ENCODE data around the gene RSPO1.
A peak's percentile ranks its signal among the peaks of the same experiment; 100 is the strongest.
"Not testable (repeated sequence)": the region's sequence is repeated elsewhere in the genome, so short reads cannot be mapped to it uniquely, and the experiment has no call there.

RSPO1 gene

DNA sequence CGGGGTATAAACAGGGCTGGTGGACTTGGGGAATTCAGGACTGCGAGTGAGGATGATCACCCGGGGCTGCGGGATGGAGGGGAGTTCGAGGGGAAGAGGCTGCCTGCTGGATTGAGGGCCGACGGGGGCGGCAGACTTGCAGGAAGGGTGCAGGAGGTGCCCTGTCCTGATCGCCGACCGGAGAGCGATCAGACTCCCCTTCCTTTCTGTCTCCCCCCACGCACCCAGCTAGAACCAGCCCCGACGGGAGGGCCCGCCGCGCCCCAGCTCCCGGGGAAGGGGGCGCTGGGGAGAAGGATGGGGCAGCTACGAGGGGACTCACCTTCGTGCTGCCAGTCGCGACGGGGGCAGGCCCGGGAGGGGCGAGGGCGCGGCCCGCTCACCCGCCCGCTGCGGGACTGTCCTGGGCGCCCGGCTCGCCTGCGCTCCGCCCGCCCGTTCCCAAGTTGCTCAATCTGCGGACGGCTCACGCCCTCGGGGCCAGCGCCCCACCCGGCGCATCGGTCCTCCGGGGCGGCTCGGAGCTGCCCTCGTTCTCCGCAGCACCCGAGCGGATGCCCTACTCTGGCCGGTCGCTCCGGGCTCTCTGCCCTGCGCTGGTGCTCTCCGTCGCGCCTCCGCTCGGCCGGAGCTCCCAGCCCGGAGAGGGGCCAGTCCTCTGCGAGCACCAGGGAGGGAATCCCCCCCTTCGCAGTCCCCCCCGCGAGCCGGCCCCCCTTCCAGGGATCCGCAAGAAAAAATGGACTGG, at the start of gene RSPO1:
Gene RSPO1 (minus strand): TSS at position 649 of the 748 bp plus-strand sequence. CDS start 5,231 bp downstream, outside the sequence.
- DNase-seq (ENCODE audit: low read depth in 2 of 2), result no peak

GRCh38 chr1:37684182-37684581, 49.5 kb upstream of the RSPO1 start:
- not testable (repeated sequence) for DNase-seq (ENCODE audit: low read depth in 2 of 2)

DNA sequence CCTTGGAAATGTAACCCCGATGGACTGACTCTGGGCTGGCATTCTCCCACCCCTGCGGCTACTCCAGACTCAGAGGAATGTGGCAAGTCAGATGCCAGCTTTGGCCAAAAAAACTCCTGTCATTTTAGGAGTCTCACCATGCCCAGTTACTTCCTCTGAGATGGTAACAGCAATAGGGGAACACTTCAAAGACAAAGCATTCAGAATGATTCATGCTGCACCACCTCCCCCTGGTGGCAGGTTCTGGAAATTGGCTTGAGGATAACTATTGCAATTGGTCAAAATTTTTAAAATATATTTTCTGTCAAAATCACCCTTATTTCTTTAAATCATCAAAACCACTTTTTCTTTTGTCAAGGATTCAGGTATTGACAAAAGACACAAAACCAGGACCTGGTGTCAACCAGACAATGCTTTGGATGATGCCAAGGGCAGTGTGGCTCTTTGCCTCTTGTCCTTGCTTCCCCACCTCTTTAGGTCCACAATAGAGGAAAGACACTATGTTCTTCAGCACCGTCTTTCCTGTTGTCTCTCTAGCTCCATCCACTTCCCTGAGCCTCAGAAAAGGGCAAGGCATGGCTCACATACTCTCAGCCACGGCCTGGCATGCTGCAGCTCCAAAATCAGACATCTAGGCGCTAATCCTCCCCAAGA, 47.8 kb upstream of the RSPO1 start:
- peak; percentile 72 to 80 for DNase-seq (ENCODE audit: low read depth in 2 of 2)

GRCh38 chr1:37680933-37681332, 46.2 kb upstream of the RSPO1 start:
- DNase-seq (ENCODE audit: low read depth in 2 of 2), result no peak

DNA sequence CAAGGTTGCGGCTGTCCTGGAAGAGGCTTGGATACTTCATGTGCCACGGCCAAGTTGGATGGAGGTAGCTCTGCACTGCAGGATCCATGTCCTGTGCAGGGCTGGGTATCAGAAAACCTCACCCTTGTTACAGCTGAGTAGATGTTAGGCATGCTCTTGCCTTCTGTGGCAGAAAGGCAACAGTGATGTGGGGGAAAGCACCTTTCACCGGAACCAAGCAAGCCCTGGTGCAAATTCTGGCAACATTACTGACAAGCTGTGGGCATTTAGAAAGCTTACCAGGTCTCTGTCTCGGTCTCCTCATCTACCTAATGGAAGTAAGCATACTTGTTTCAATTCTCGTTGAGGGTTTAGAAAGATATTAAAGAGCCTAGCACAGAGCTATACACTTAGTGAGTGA, 43.1 kb upstream of the RSPO1 start:
- no peak for DNase-seq (ENCODE audit: low read depth in 2 of 2)

DNA sequence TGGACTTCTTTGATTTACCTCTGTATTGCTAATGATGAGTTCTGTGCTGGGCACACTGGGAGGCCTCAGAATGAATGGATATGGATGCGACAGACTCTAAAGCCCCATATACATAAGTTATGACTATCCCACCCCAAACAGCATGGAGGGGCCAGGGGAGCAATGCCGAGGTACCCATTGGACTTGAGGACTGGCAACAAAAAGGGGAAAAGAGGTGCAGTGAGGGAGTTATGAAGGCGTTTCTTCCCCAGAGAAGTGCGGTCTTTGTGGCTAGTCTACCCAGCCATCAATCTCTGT, 42.4 kb upstream of the RSPO1 start:
- no peak for DNase-seq (ENCODE audit: low read depth in 2 of 2)

GRCh38 chr1:37676281-37677142, 41.8 kb upstream of the RSPO1 start:
- DNase-seq (ENCODE audit: low read depth in 2 of 2), result no peak

DNA sequence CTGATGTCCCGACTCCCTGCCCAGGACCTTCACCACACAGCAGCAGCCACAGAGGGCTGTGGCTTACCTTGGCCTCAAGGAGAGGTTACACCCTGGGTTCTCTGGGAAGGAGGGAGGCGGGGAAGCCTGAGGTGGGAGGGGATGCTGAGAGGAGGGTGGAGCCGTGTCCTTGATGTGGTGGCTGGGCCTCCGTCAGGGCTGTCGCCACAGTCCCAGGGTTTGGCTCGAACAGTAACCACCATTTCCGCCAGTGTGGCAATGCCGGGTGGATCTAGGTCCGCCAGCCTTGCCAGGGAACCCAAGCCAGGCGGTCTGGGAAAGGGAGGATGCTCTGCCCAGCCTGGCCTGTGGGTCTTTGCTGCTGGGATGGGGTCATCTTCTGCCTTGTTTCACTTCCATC, 39.2 kb upstream of the RSPO1 start:
- peak; percentile 35 to 41 for DNase-seq (ENCODE audit: low read depth in 2 of 2)

GRCh38 chr1:37672136-37672870, 37.6 kb upstream of the RSPO1 start:
- DNase-seq (ENCODE audit: low read depth in 2 of 2), result no peak

- DNase-seq (ENCODE audit: low read depth in 2 of 2), result no peak
Observed at GRCh38 chr1:37671261-37671660, 36.6 kb upstream of the RSPO1 start.

- no peak for DNase-seq (ENCODE audit: low read depth in 2 of 2)
Observed at GRCh38 chr1:37670133-37670532, 35.4 kb upstream of the RSPO1 start.

GRCh38 chr1:37667023-37667671, 32.5 kb upstream of the RSPO1 start:
- DNase-seq (ENCODE audit: low read depth in 2 of 2), result no peak

DNA sequence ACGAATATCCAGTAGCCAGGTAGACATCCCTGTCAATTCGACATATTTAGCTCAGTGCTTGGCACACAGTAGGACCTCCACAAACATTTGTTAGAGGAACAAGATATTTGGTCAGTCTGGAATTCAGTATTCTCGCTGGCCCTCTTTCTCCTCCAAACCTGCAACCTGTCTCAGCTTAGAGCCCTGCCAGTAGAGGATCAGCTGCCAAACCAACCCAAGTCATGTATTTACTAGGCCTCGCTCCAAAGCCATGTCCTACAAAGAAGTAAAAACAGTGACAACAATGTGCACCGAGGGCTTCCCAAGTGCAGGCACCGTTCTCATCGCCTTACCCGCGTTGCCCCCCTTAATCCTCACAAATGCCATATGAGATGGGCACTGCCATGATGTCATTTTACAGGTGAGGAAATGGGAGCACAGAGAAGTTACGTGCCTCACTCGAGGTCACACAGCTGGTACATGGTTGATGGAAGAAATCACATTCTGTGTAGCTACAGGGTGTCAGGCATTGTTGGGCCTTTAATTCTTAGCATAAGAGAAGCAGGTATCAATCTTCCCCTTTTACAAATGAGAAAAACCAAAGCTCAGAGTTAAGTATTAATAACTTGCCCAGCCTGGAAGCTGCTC, 31.7 kb upstream of the RSPO1 start:
- DNase-seq (ENCODE audit: low read depth in 2 of 2), result no peak

GRCh38 chr1:37663426-37664000, 28.8 kb upstream of the RSPO1 start:
- no peak for DNase-seq (ENCODE audit: low read depth in 2 of 2)

DNA sequence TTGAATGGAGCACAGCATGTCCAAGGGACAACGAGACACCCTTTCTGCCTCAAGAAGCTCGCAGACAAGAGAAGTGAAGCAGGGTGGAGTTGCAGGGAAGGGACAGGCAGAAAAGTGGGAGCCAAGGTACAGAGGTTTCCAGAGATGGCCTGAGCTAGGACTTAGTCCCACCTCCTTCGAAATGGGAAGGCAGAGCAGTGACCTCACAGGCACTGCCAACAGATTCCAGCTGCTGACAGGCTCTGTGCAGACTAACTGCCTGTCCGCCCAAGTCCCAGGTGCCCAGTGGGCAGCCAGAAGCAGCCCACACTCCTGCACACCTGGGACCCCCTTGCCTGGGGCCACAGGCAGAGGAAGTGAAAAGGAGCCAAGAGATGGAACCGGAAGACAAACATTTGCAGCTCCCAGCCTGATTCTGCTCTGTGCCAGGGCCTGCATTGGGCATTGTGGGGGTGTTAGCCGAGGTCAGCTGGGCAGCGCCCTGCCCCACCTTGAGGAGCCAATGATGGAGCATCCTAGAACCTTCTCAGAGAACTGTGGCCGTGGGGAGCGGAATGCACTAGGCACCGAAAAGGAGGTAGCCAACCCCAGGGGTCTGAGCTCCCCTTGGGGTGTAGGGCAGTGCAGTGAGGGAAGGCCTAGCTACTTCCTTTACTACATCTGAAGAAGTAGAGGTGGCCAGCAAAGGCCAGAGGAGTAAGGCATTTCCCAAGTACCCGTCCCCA, 27.5 kb upstream of the RSPO1 start:
- no peak for DNase-seq (ENCODE audit: low read depth in 2 of 2)

DNA sequence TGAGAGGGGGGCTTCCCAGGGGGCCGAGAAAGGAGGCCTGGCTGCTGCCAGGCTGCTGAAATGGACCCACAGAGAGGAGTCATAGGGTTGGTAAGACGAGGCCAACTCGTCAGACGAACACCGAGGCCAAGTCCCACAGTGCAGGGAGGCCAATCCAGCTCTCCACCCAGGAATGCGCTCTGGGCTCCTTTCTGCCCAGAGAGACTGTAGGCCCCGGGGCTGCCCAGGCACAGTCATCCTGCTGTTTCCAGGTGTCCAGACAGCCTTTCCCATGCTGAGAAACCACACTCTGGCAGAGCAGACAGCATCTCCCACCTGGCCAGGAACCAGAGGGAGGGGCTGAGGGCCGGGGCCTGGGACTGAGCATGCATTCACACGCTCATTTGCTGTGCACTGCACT, 26.7 kb upstream of the RSPO1 start:
- DNase-seq (ENCODE audit: low read depth in 2 of 2), result no peak

GRCh38 chr1:37660664-37661063, 26.0 kb upstream of the RSPO1 start:
- no peak for DNase-seq (ENCODE audit: low read depth in 2 of 2)

DNA sequence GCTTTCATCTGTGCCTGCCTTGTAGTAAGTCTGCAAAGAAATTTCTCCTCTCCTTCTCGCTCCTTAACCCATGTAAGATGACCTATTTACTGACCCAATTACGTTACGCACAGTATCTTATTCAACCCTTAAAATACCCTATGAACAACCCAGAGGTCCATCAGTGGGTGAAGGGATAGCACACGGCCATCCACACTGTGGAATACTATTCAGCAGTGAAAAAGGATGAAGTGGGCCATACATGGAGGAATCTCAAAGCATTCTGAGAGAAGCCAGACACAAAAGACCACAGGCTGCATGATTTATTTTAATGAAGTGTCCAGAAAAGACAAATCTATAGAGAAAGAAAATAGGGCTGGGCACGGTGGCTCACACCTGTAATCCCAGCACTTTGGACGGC, 23.8 kb upstream of the RSPO1 start:
- no peak for DNase-seq (ENCODE audit: low read depth in 2 of 2)

GRCh38 chr1:37657620-37658412, 23.1 kb upstream of the RSPO1 start:
- no peak for DNase-seq (ENCODE audit: low read depth in 2 of 2)

All from stimulated activated CD4-positive, alpha-beta T cell treated with anti-CD3 and anti-CD28 coated beads, Interleukin-4, amount 100 ng/mL, for 48 hours (primary cell).